ENCODE data around the gene DYNAP.

DNA sequence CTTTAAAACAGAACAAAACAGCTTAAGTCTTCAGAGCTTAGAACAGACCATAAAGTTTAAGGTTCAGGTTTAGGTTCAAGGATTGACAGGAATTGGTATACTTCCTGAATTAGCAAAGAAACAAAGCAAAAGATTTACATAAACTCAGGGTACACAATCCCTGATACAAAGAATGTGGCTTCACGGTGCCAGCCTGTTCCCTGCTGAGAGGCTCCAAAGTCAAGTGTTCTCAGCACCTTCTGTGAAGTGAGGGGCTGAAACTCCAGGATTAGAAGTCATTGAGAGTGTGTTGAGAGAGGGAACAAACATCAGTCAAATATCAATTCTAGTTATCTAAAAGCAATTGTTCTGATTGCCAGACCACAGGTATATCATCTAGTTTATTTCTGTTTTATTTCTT lies 35.7 kb downstream of the DYNAP start:
- no peak for TF ChIP-seq EZH2 (IDR thresholded peaks at IDR 0.05; ENCODE audit: borderline replicate concordance, low read depth, low read length, severe bottlenecking)
- TF ChIP-seq CTCF (IDR thresholded peaks at IDR 0.05; ENCODE audit: borderline replicate concordance, extremely low read depth, low read length, poor library complexity, severe bottlenecking): no peak
